ENCODE data around the gene CCDC51.

- TF ChIP-seq CTCF (conservative IDR thresholded peaks at IDR 0.05; ENCODE audit: low read depth, low read length) (no peak), EZH2 (IDR thresholded peaks at IDR 0.05; ENCODE audit: low read length, unreplicated experiment) (no peak)
These were observed 45.5 kb downstream of the CCDC51 start for GRCh38 chr3:48394391-48394790.
